Rectal smooth muscle tissue (tissue), 1 donor: ENCODE measurements around the gene PRRG3.

Experiments
- H3K27ac ChIP-seq: one replicate; pipeline ENCODE4 v1.7.0; 2013; ENCODE audit warnings: low read depth, low read length, inconsistent platforms
- H3K27me3 ChIP-seq: one replicate; pipeline ENCODE4 v1.7.0; 2013; ENCODE audit warnings: low read length; ENCODE audit not compliant: control insufficient read depth, insufficient read depth
- H3K36me3 ChIP-seq: one replicate; pipeline ENCODE4 v1.7.0; 2013; ENCODE audit warnings: low read length; ENCODE audit not compliant: control insufficient read depth, insufficient read depth
- H3K4me1 ChIP-seq: one replicate; pipeline ENCODE4 v1.7.0; 2013; ENCODE audit warnings: low read length; ENCODE audit not compliant: control insufficient read depth, insufficient read depth
- H3K4me3 ChIP-seq: one replicate; pipeline ENCODE4 v1.7.0; 2013; ENCODE audit warnings: low read length
- H3K9ac ChIP-seq: one replicate; pipeline ENCODE4 v1.7.0; 2013; ENCODE audit warnings: low read length

Gene PRRG3

DNA sequence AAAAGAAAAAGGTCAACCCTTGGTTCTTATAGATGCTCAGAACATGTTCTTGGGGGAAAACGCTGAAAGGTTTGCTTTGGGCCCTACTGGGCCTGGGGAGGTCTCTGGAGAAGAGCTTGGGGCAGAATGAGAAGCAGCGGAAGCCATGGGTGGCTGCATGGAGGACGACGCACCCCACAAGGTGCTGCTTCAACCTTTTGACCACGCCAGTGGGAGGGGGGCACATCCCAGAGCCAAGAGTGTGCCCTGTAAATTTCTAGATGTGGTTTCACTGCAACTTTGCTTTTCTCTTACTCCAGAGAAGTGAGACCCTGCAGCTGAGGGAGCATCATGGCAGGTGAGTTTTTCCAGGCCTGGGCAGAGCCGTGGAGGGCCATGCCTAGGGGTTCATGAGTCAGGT lies 3.2 kb downstream of the PRRG3 start:
- H3K4me3 ChIP-seq = no peak overlapping the region
- H3K9ac ChIP-seq = no peak overlapping the region
- H3K36me3 ChIP-seq = no peaks in the 10 kb centered on the region
- no peak overlapping the region for H3K27ac ChIP-seq
- peaks cover 5% of the 10 kb centered on the region for H3K27me3 ChIP-seq
- no peaks in the 10 kb centered on the region for H3K4me1 ChIP-seq

- Histone ChIP-seq H3K27me3 (peaks cover 5% of the 10 kb centered on the region), H3K9ac (no peak overlapping the region), H3K4me3 (no peak overlapping the region), H3K36me3 (no peaks in the 10 kb centered on the region), H3K27ac (no peak overlapping the region), H3K4me1 (no peaks in the 10 kb centered on the region)
Observed at GRCh38 chrX:151699746-151700145, 4.5 kb downstream of the PRRG3 start.

DNA sequence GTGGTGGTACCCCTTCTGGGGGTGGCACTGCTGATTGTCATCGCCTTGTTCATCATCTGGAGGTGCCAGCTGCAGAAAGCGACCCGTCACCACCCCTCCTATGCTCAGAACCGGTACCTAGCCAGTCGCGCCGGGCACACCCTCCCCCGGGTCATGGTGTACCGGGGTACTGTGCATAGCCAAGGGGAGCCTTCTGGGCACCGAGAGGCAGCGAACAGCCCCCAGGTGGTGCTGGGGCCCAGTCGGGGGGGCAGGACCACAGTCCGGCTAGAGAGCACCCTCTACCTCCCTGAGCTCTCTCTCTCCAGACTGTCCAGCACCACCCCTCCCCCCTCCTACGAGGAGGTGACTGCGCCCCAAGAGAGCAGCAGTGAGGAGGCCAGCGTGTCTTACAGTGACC lies 5.3 kb downstream of the PRRG3 start:
- Histone ChIP-seq H3K27me3 (peaks cover 5% of the 10 kb centered on the region), H3K4me3 (no peak overlapping the region), H3K27ac (no peak overlapping the region), H3K9ac (no peak overlapping the region), H3K36me3 (no peaks in the 10 kb centered on the region), H3K4me1 (no peaks in the 10 kb centered on the region)

GRCh38 chrX:151701071-151701470 lies 5.8 kb downstream of the PRRG3 start:
- Histone ChIP-seq H3K36me3 (no peaks in the 10 kb centered on the region), H3K27me3 (peaks cover 5% of the 10 kb centered on the region), H3K27ac (no peak overlapping the region), H3K4me3 (no peak overlapping the region), H3K9ac (no peak overlapping the region), H3K4me1 (no peaks in the 10 kb centered on the region)

- Histone ChIP-seq H3K9ac (no peak overlapping the region), H3K27me3 (peaks cover 5% of the 10 kb centered on the region), H3K27ac (no peak overlapping the region), H3K36me3 (no peaks in the 10 kb centered on the region), H3K4me1 (no peaks in the 10 kb centered on the region), H3K4me3 (no peak overlapping the region)
Observed at GRCh38 chrX:151701531-151701930, 6.3 kb downstream of the PRRG3 start.

- Histone ChIP-seq H3K27ac (no peak overlapping the region), H3K9ac (no peak overlapping the region), H3K4me1 (no peaks in the 10 kb centered on the region), H3K4me3 (no peak overlapping the region), H3K27me3 (peaks cover 5% of the 10 kb centered on the region), H3K36me3 (no peaks in the 10 kb centered on the region)
Observed at GRCh38 chrX:151702026-151702714, 6.9 kb downstream of the PRRG3 start.

DNA sequence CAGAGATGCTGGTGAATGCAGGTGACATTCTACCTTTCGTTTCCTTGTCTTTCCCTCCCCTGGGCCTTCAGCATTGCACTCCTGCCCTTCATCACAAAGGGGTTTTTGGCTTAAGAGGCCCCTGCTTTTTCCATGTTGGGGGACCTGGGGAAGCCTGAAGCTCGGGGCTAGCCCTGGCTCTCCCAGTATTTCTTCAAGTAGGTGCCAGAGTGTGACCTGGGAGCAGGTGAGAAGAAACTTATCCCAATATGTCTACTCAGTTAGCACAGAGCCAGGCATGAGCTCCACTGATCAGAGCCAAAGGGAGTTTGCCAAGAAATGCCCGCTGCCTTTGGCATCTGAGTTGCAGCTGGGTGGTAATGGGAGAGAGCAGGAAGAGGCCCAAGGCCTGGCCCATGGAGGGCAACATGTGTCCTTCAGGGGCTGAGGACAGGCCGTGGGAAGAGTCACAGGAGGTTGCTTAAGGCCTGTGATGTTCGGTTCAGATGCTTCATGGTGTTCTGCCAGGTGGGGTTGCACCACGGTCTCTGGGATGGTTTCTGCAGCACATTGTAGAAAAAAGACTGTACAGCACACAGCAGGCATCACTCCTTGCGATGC lies 7.6 kb downstream of the PRRG3 start:
- Histone ChIP-seq H3K36me3 (no peaks in the 10 kb centered on the region), H3K4me3 (no peak overlapping the region), H3K9ac (no peak overlapping the region), H3K27me3 (peaks cover 5% of the 10 kb centered on the region), H3K4me1 (no peaks in the 10 kb centered on the region), H3K27ac (no peak overlapping the region)

DNA sequence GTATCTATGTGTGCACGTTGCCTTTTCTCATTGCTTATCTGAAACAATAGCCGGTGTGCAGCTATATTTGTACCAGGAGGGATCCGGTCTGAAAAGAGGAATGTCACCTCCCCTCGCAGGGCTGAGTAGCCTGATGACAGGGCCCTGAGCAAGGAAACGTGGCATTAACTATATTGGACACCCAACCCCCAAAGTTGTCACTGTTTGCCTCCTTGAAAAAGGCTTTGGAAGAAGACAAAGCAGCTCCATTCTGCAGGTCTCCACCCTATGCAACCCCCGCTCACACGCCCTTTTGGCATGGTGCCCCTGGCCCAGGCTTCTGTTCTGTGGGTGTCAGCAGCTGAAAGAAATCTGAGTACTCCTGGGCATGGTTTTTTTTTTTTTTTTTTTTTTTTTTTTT lies 8.2 kb downstream of the PRRG3 start:
- Histone ChIP-seq H3K27me3 (peaks cover 5% of the 10 kb centered on the region), H3K4me1 (no peaks in the 10 kb centered on the region), H3K4me3 (no peak overlapping the region), H3K9ac (no peak overlapping the region), H3K27ac (no peak overlapping the region), H3K36me3 (no peaks in the 10 kb centered on the region)

DNA sequence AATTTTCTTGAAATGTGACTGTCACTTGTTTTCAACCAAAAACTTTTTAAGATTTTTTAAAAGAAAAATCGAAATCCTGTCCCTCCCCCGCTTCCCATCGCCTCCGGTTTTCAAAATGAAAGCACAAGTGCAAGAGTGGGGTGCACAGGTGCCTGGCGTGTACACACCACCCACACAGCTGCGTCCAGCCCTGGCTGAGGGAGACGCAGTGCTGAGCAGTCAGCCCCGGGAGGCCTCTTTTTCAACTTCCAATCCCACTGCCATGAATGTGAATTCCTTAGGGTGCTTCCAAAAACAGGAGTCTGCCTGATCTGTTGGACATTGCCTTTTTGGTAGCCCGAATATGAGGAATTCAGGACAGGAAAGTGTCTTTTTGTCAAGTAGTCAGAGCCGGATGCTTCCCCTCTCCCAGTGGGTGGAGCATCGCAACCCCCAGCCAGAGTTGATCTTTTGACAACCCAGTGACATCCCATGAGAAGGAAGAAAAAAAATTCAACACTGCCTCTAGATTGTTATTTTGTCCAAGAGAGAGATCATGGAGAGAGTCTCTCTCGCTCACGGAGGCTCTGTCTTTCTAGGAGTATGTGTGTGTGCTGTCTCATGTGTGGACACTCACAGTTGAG lies 8.9 kb downstream of the PRRG3 start:
- Histone ChIP-seq H3K4me3 (no peak overlapping the region), H3K9ac (no peak overlapping the region), H3K27ac (no peak overlapping the region), H3K36me3 (no peaks in the 10 kb centered on the region), H3K4me1 (no peaks in the 10 kb centered on the region), H3K27me3 (peaks cover 5% of the 10 kb centered on the region)

GRCh38 chrX:151708821-151709220 lies 13.6 kb downstream of the PRRG3 start:
- no peaks in the 10 kb centered on the region for H3K36me3 ChIP-seq
- no peak overlapping the region for H3K27ac ChIP-seq
- H3K4me3 ChIP-seq = no peak overlapping the region
- H3K9ac ChIP-seq = no peak overlapping the region
- H3K4me1 ChIP-seq = no peaks in the 10 kb centered on the region
- no peaks in the 10 kb centered on the region for H3K27me3 ChIP-seq

- H3K27me3 ChIP-seq = no peaks in the 10 kb centered on the region
- H3K36me3 ChIP-seq = no peaks in the 10 kb centered on the region
- H3K9ac ChIP-seq = no peak overlapping the region
- H3K27ac ChIP-seq = no peak overlapping the region
- H3K4me1 ChIP-seq = no peaks in the 10 kb centered on the region
- no peak overlapping the region for H3K4me3 ChIP-seq
Observed at GRCh38 chrX:151710457-151710856, 15.2 kb downstream of the PRRG3 start.

DNA sequence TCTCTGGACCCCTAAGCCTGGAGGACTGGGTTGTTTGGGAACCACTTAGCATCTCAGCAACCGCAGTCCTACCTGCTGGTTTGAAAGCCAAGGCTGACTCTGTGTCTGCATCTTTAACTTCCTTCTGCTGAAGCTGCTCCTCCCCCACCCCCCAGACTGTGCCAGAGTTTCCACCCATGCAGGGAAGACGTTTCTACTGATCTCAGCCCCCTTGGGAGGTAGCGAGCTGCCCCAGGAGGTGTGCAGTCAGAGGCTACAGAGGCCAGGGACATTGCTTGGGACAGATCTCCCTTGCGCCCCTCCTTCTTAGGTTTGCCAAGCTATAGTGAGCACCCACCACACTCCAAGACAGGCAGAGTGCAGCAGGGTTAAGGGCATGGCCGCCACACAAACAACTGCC lies 15.9 kb downstream of the PRRG3 start:
- Histone ChIP-seq H3K9ac (no peak overlapping the region), H3K4me3 (no peak overlapping the region), H3K27me3 (no peaks in the 10 kb centered on the region), H3K36me3 (no peaks in the 10 kb centered on the region), H3K4me1 (no peaks in the 10 kb centered on the region), H3K27ac (no peak overlapping the region)

- Histone ChIP-seq H3K9ac (no peak overlapping the region), H3K27ac (no peak overlapping the region), H3K4me1 (no peaks in the 10 kb centered on the region), H3K36me3 (no peaks in the 10 kb centered on the region), H3K27me3 (no peaks in the 10 kb centered on the region), H3K4me3 (no peak overlapping the region)
Observed at GRCh38 chrX:151711787-151712186, 16.5 kb downstream of the PRRG3 start.
